ENCODE results near the gene IL13.

DNA sequence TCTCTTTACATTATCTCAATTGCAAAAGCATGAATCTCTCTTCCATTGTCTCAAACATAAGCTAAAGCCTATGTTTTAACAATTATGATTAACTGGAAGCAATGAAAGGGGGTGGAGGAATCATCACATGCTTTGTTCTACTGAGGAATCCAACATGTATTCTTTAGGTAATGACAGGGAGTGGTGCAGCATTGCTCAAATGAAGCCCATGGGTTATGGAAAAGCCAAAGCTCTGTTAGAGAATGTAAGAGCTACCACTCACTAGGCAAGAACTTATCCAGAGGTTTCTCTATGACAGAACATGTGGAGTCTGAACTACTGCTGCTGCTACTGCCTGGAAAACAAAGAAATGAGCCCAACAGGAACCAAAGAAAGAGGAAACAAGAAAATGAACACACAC lies 50.7 kb downstream of the IL13 start:
- TF ChIP-seq, protein P1, sequence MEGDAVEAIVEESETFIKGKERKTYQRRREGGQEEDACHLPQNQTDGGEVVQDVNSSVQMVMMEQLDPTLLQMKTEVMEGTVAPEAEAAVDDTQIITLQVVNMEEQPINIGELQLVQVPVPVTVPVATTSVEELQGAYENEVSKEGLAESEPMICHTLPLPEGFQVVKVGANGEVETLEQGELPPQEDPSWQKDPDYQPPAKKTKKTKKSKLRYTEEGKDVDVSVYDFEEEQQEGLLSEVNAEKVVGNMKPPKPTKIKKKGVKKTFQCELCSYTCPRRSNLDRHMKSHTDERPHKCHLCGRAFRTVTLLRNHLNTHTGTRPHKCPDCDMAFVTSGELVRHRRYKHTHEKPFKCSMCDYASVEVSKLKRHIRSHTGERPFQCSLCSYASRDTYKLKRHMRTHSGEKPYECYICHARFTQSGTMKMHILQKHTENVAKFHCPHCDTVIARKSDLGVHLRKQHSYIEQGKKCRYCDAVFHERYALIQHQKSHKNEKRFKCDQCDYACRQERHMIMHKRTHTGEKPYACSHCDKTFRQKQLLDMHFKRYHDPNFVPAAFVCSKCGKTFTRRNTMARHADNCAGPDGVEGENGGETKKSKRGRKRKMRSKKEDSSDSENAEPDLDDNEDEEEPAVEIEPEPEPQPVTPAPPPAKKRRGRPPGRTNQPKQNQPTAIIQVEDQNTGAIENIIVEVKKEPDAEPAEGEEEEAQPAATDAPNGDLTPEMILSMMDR (IDR thresholded peaks at IDR 0.05): no peak
- no peak for TF ChIP-seq EP300 (IDR thresholded peaks at IDR 0.05)

Measured in esophagus muscularis mucosa (tissue), 3 donors.